HuH-7 (cell line): ENCODE measurements around the gene ZNF319.
"Not testable (repeated sequence)": the region's sequence is repeated elsewhere in the genome, so short reads cannot be mapped to it uniquely, and the experiment has no call there.

ENCODE experiments used
- DNase-seq: peaks from one replicate; pipeline ENCODE4 v3.0.0; 2011; ENCODE audit warnings: low spot score

ZNF319 gene

GRCh38 chr16:58021661-58022551 lies 21.4 kb upstream of the ZNF319 start:
- DNase-seq, result no peak

DNA sequence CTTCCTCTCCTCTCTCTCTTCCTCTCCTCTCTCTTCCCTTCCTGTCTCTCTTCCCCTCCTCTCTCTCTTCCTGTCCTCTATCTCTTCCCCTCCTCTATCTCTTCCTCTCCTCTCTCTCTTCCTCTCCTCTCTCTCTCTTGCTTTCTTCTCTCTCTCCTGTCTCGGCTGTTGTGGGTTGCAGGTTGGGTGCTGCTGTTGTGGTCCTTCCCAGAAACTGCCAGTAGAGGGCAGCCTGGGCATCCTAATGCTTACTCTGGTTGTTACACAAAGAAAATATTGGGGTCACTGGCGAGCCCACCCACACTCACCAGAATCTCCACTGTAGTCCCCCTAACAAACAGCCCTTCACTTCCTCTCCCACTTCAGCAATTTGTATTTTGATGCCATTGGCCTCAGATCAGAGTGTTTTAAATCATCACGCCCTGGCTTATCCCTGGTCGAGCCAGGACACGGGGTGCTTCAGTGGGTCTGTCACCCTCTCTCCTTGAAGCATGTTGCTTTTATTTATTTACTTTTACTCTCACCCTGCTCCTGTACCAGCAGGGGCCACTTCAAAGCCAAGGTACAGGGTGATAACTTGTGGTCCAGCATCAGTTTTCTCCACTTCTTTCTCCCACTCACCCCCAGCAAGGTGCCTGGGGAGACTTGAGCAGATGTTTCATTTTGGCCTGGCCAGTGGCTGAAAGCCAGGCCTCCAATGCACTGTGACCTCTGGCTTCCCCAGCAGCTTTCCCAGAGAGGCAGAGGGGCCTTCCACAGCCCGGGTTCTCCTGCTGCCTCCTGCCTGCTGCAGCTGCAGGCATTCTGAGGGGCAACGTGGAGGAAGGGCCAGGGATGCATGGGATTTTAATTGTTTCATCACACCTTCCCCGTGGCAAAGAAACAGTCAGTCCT lies 20.4 kb upstream of the ZNF319 start:
- no peak for DNase-seq

GRCh38 chr16:58019866-58020538 lies 19.5 kb upstream of the ZNF319 start:
- DNase-seq, result no peak

DNA sequence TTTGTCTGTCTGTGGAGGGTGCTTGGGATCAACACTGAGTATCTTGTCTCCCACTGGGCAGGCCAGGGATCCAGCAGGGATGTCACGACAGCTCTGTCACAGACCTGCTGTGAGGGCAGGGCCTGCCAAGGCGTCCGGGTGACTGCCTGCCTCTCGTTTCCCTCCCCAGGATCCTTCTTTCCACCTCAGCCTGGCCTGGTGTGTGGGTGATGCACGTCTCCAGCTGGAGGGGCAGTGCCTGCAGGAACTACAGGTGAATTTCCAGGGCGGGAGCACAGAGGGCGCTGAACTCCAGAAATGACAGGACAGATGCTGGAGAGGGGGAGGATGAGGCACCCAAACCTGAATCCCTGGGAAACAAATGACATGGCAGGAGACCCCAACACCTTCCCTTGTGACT lies 18.3 kb upstream of the ZNF319 start:
- no peak for DNase-seq

- no peak for DNase-seq
These were observed 16.5 kb upstream of the ZNF319 start for GRCh38 chr16:58016840-58017446.

DNA sequence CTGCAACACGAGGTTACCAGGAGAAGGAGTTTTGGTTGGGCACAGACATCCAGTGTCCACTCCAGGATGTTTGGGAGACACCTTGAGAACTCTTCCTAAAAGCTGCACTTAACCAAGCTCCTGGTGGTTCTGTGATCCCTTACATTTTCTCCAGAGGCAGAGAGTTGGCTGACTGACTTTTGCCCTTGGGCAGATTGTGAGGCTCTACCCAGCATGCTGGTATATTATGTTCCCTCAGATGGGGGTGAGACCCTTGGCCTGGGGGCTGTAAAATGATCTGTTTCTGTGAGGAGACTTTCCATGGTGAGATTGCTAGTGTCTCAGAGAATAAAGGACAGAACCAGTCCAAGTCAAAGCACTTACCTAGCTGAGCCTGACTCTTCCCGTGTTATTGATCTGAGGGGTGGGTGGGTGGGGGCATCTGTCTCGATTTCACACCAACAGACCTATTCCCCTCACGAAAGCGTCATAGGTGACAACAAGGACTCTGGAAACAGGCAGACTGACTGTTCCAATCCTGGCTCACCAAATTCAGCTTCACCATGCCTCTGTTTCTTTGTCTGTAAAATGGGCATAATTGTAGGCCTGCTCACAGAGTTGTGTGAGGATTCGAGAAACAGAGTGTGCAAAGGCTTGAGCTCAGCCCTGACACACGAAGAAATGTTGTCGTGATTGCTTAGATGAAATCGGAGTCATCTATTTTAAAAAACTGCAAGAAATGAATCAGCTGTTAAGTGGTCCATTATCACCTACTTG lies 12.9 kb upstream of the ZNF319 start:
- no peak for DNase-seq

DNA sequence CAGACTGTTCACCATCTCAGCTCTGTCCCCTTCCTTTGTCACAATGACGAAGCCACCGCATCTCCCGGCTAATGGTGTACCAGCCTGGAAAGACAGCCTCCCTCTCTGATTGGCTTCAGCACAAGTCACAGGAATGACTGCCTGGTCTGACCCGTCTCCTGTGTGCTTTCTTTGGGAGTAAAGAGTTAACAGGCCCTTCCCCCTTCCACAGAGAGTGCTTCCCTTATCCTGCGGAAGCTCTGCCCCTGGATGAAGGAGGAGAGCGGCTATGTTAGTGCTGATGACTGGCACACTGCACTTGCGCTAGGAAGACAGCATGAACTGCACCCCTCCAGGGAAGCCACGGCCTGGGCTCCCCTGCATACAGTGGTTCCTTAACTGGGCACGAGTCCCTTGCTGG lies 12.0 kb upstream of the ZNF319 start:
- DNase-seq, result no peak

- DNase-seq, result no peak
These were observed 11.2 kb upstream of the ZNF319 start for GRCh38 chr16:58011652-58012051.

DNA sequence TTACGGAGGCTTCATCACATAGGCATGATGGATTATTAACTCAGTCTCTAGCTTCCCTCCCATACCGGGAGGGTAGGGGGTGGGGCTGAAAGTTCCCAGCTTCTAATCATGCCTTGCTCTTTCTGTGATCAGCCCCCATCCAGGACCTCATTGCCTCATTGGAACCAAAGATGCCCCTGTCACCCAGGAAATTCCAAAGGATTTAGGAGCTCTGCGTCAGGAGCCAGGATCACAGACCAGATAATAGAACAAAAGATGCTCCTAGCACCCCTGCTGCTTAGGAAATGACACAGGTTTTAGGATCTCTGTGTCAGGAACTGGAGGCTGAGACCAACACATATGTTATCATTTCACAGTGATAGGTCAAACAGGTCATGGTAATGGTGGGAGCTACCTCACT lies 10.4 kb upstream of the ZNF319 start:
- no peak for DNase-seq

DNA sequence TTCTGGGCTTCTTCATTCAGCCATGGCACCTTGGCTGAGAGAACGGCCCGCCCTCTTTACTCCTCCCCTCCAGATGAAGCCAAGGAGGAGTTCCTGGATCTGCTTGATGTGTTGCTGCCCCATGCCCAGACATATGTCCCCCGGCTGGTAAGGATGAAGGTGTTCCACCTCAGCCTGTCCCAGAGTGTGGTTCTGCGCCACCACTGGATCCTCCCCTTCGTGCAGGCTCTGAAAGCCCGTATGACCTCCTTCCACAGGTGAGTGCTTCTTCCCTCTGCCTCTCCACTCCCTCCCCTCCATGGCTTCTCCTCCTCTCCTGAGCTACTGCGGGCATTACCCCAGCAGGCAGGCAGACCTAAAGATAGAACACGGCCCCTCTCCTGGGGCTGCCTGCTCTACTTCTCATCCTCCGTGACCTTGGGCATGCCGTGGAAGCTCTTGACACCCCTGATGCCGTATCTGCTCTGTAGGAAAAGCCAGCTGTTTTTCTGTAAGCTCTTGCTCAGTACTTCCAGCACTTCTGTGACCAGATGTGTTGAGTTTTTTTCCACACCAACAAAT lies 9.5 kb upstream of the ZNF319 start:
- no peak for DNase-seq

GRCh38 chr16:58004736-58005135 lies 4.3 kb upstream of the ZNF319 start:
- DNase-seq, result not testable (repeated sequence)

GRCh38 chr16:58002936-58003335 lies 2.5 kb upstream of the ZNF319 start:
- no peak for DNase-seq

DNA sequence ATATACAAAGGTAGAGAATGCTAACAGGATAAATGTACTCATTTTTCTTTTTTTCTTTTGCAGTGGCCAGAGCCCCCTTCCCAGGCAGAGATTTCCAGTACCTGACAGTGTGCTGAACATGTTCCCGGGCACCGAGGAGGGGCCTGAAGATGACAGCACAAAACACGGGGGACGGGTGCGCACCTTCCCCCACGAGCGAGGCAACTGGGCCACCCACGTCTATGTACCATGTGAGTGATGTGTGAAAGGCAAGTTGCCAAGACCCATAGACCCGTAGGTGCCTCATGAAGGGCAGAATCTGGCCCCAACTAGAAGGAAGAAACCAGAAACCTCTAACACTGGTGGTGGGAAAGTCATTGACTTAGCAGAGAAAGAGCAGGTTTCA lies 1.9 kb upstream of the ZNF319 start:
- DNase-seq, result no peak

GRCh38 chr16:58001781-58002415 lies 1.4 kb upstream of the ZNF319 start:
- DNase-seq, result no peak

DNA sequence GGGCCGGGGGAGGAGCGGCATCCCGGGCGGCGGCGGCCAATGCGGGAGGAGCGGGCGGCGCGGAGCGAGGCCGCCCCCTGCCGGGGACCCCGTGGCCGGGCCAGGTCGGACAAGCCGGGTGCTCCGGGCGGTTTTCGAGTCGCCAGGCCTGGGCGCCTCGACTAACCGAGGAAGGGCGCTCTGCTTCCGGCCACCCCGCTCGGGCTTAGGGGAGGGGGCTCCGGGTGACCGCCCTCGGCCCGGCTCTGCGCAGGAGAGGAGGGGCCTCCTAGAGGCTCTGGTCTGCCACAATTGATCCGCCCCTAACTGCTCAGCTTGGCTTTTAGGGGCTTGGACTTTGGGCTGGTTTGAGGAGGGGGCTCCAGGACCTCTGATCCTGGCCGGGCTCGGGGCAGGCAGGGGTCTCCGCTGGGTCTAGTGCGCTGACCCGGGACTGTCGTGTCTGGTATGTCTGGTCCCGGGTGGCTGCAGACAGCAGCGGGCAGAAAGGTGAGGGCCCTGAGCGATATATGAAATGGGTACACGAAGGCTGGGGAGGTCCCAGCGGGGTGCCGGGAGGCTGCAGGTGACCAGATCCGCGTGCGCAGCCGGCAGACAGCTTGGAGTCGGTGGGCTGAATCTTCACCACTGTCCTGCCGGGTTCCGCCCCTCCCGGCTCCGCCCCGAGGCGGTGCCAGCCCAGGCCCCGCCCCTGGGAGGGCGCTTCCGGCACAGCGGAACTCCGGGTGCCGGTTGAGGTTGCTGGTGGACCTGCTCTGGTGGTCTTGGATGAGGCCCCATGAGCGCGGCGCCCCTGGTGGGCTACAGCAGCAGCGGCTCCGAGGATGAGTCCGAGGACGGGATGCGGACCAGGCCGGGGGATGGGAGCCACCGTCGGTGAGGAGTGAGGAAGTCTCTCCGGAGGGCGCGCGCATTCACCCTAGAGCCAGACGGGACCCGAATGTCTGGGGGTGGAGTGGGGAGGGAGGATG lies 519 bp upstream of the ZNF319 start, which contains the start of gene USB1:
USB1 (plus strand) TSS at position 702 of the 971 bp plus-strand sequence; CDS start at position 779, 77 bp downstream.
- peak; percentile 90 for DNase-seq

DNA sequence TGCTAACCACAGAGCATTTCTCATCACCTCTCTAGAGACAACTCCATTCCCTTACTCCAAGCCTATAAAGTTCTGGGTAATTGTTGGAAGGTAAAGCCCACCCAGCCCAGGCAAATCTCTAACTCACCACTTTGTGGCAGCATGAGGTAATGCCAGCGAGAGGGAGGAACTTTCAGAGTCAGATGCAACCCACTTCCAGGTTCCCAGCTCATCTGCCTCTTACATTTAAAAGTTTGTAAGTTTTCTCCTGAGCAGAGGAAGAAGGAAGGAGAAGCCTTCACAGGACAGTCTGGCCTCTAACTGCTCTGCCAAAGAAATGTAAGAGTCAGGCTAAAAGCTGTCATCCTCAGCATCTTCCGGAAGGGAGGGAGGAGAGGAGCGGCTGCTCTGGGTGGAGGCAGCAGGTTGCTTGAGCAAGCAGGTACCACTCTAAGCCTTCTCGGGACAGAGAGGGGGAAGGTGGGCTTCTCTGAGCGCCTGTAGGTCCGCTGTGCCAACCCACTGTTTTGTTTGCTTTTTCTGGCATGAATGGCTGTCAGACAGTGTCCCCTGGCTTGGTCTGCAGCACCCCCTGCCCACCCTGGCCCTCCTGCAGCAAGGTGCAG lies 1.0 kb downstream of the ZNF319 start:
- DNase-seq, result no peak

GRCh38 chr16:57998992-57999365 lies 1.5 kb downstream of the ZNF319 start:
- no peak for DNase-seq

- DNase-seq, result no peak
These were observed 2.0 kb downstream of the ZNF319 start for GRCh38 chr16:57998486-57998885.
